ENCODE measurements around the gene LILRB5.
A peak's percentile ranks its signal among the peaks of the same experiment; 100 is the strongest.
"Not testable (repeated sequence)": the region's sequence is repeated elsewhere in the genome, so short reads cannot be mapped to it uniquely, and the experiment has no call there.

Gene LILRB5

GRCh38 chr19:54217517-54218247 is 39.4 kb downstream of the LILRB5 start:
- FAIRE-seq; DNase-seq (ENCODE audit: low spot score): not testable (repeated sequence)

- DNase-seq (ENCODE audit: low spot score) (no peak), FAIRE-seq (no peak)
Measured at GRCh38 chr19:54216869-54217268, 40.2 kb downstream of the LILRB5 start.

GRCh38 chr19:54214734-54215133 is 42.3 kb downstream of the LILRB5 start:
- FAIRE-seq, result not testable (repeated sequence)

GRCh38 chr19:54214217-54214616 is 42.9 kb downstream of the LILRB5 start:
- DNase-seq (ENCODE audit: low spot score); FAIRE-seq: not testable (repeated sequence)

More at GRCh38 chr19:54214734-54215133, 42.3 kb downstream of the LILRB5 start:
- not testable (repeated sequence) for DNase-seq (ENCODE audit: low spot score)

- DNase-seq (ENCODE audit: low spot score) (no peak), FAIRE-seq (no peak)
Measured at GRCh38 chr19:54211235-54211634, 45.8 kb downstream of the LILRB5 start.

GRCh38 chr19:54209811-54210494 is 47.1 kb downstream of the LILRB5 start:
- FAIRE-seq, result peak; percentile 95
- peak; percentile 95 for DNase-seq (ENCODE audit: low spot score)

- FAIRE-seq, result no peak
- DNase-seq (ENCODE audit: low spot score), result peak; percentile 36
Measured at GRCh38 chr19:54209058-54209810, 47.8 kb downstream of the LILRB5 start.

- FAIRE-seq (no peak), DNase-seq (ENCODE audit: low spot score) (peak; percentile 8)
Measured at GRCh38 chr19:54208784-54209057, 48.4 kb downstream of the LILRB5 start.

GRCh38 chr19:54207983-54208783 is 48.9 kb downstream of the LILRB5 start:
- no peak for FAIRE-seq
- peak; percentile 19 for DNase-seq (ENCODE audit: low spot score)

GRCh38 chr19:54207676-54207982 is 49.4 kb downstream of the LILRB5 start:
- FAIRE-seq (no peak), DNase-seq (ENCODE audit: low spot score) (no peak)

GRCh38 chr19:54207193-54207592 is 49.9 kb downstream of the LILRB5 start:
- DNase-seq (ENCODE audit: low spot score), result not testable (repeated sequence)

GRCh38 chr19:54206831-54207177 is 50.3 kb downstream of the LILRB5 start:
- DNase-seq (ENCODE audit: low spot score) (no peak), FAIRE-seq (no peak)

More at GRCh38 chr19:54207193-54207592, 49.9 kb downstream of the LILRB5 start:
- FAIRE-seq, result not testable (repeated sequence)

GRCh38 chr19:54206030-54206830 is 50.8 kb downstream of the LILRB5 start:
- DNase-seq (ENCODE audit: low spot score) (no peak), FAIRE-seq (no peak)

GRCh38 chr19:54204767-54205468 is 52.2 kb downstream of the LILRB5 start:
- DNase-seq (ENCODE audit: low spot score) (no peak), FAIRE-seq (no peak)

- peak; percentile 93 for FAIRE-seq
- peak; percentile 86 for DNase-seq (ENCODE audit: low spot score)
Measured at GRCh38 chr19:54203151-54203611, 53.9 kb downstream of the LILRB5 start.

GRCh38 chr19:54201980-54202379 is 55.1 kb downstream of the LILRB5 start:
- DNase-seq (ENCODE audit: low spot score), result peak; percentile 7
- no peak for FAIRE-seq

- DNase-seq (ENCODE audit: low spot score) (no peak), FAIRE-seq (no peak)
Measured at GRCh38 chr19:54201172-54201701, 55.8 kb downstream of the LILRB5 start.
